Panc1 (cell line): ENCODE data around the gene SLC26A11. TPM values are rescaled to one million over a fixed set of nuclear protein-coding genes. Genes with fewer than 3 reads are reported as not detected.

Source experiments
- ATAC-seq: fragments of 200-7000 bp; cut with Tn5 transposase; 2 replicates; pipeline ENCODE4 v1.9.1; 2020; ENCODE audit warnings: mild to moderate bottlenecking, moderate library complexity
- BruUV-seq: library from RNA; stranded (reverse); fragments of 400-500 nt; replicated peaks from 2 replicates; lab custom pipeline; 2021; lab: Mats Ljungman, UMichigan
- CTCF ChIA-PET: fragments of 300-600 bp; sonication (Branson Sonifier 250); formaldehyde crosslinking; loops from one replicate; lab custom pipeline; 2022; ENCODE audit warnings: antibody characterized with exemption; lab: Charles Lee
- POLR2A ChIA-PET: fragments of 300-600 bp; sonication (Branson Sonifier 250); formaldehyde crosslinking; loops from one replicate; lab custom pipeline; 2022; ENCODE audit warnings: antibody characterized with exemption; lab: Charles Lee
- DNase-seq: peaks from one replicate; pipeline ENCODE4 v3.0.0-alpha.2; 2010; ENCODE audit warnings: low read depth, low spot score
- H3K27ac ChIP-seq: 2 replicates; pipeline ENCODE4 v1.5.1; 2011; ENCODE audit warnings: mild to moderate bottlenecking, low read length, inconsistent platforms
- H3K27me3 ChIP-seq: fragments of 200-500 bp; sonication (Bioruptor generic); 2 replicates; pipeline ENCODE4 v1.6.0; 2014; ENCODE audit warnings: low read length, inconsistent platforms; ENCODE audit not compliant: control insufficient read depth, insufficient read depth
- H3K36me3 ChIP-seq: fragments of 200-500 bp; sonication (Bioruptor generic); 2 replicates; pipeline ENCODE4 v1.5.1; 2014; ENCODE audit warnings: inconsistent platforms, mild to moderate bottlenecking, low read length, moderate library complexity; ENCODE audit not compliant: control insufficient read depth, insufficient read depth
- H3K4me1 ChIP-seq: 2 replicates; pipeline ENCODE4 v1.5.1; 2011; ENCODE audit warnings: inconsistent platforms, mild to moderate bottlenecking, low read length, moderate library complexity; ENCODE audit not compliant: control insufficient read depth, insufficient read depth
- H3K4me3 ChIP-seq, 2 experiments: 2 replicates each; pipeline ENCODE4 v1.5.1; 2011 to 2012; ENCODE audit warnings: low read depth in 2 of 2, low read length in 2 of 2, mild to moderate bottlenecking in 2 of 2, inconsistent platforms in 1 of 2, moderate library complexity in 1 of 2
- H3K9me3 ChIP-seq: fragments of 200-500 bp; sonication (Bioruptor generic); 2 replicates; pipeline ENCODE4 v1.5.1; 2014; ENCODE audit warnings: low read depth, mild to moderate bottlenecking, inconsistent platforms, low read length, moderate library complexity; ENCODE audit not compliant: control insufficient read depth, insufficient read depth
- CTCF ChIP-seq: fragments of 450-650 bp; IDR thresholded peaks from 2 replicates; pipeline ENCODE4 v1.5.1; 2017; ENCODE audit warnings: mild to moderate bottlenecking
- POLR2AphosphoS5 ChIP-seq: IDR thresholded peaks from 2 replicates; pipeline ENCODE4 v1.6.1; 2012; ENCODE audit warnings: mild to moderate bottlenecking, low read depth, low read length, moderate library complexity
- REST ChIP-seq, 2 experiments: IDR thresholded peaks; 2 replicates each; pipeline ENCODE4 v1.6.1; 2011 to 2012; ENCODE audit warnings: low read depth in 2 of 2, control low read depth in 1 of 2, low read length in 1 of 2, mild to moderate bottlenecking in 1 of 2, moderate library complexity in 1 of 2; ENCODE audit not compliant: insufficient read depth in 1 of 2
- SIN3A ChIP-seq: IDR thresholded peaks from 2 replicates; pipeline ENCODE4 v1.6.1; 2012; ENCODE audit warnings: low read depth, mild to moderate bottlenecking, low read length, moderate library complexity, borderline replicate concordance; ENCODE audit not compliant: insufficient read depth
- TCF7L2 ChIP-seq: IDR thresholded peaks from 2 replicates; pipeline ENCODE4 v1.6.1; 2011; ENCODE audit warnings: mild to moderate bottlenecking, low read depth, low read length, inconsistent platforms
- in situ Hi-C: cut with HindIII; loops from 2 replicates; pipeline ENCODE4 v1.10.0; 2016; ENCODE audit warnings: low sequenced_read_pairs, low pct_unique_long_range_greater_than_20kb
- intact Hi-C: fragments of 100-400 bp; cut with micrococcal nuclease; formaldehyde crosslinking; loops from one replicate; pipeline ENCODE4 v1.10.0; 2022; ENCODE audit not compliant: unreplicated experiment
- total RNA-seq: library from RNA; stranded (reverse); gene quantifications from one replicate; pipeline ENCODE4 v1.2.1, GENCODE V29; 2021; ENCODE audit not compliant: unreplicated experiment

Gene SLC26A11
- total RNA-seq, 1 experiment from 2014 or later, result 30.9 TPM

- H3K9me3 ChIP-seq, result no peaks in the 10 kb centered on the region
- TF ChIP-seq TCF7L2 (no peak), CTCF (no peak), POLR2AphosphoS5 (no peak), SIN3A (no peak), REST (IDR thresholded peaks at IDR 0.05; ENCODE audit: insufficient read depth in 1 of 2, low read depth in 2 of 2, low read length in 1 of 2) (no peak)
- no peaks in the 10 kb centered on the region for H3K36me3 ChIP-seq
- DNase-seq (no peak), ATAC-seq (no peak)
- no peaks in the 10 kb centered on the region; the same call in 1 of the 2 replicates for H3K4me1 ChIP-seq
- no TSS peak for BruUV-seq
- no peaks in the 10 kb centered on the region for H3K27me3 ChIP-seq
- intact Hi-C loops, result no loop called here
- ChIA-PET CTCF (no interaction called here), POLR2A (no interaction called here)
- no peak overlapping the region for H3K27ac ChIP-seq
- no peak overlapping the region for H3K4me3 ChIP-seq
- in situ Hi-C loops, result no loop called here
Measured at GRCh38 chr17:80269405-80269807, 49.2 kb downstream of the SLC26A11 start.

GRCh38 chr17:80270104-80270503 is 49.9 kb downstream of the SLC26A11 start:
- peak overlapping the region; percentile 49; the same call in 1 of the 2 replicates for H3K27ac ChIP-seq
- no peak for DNase-seq
- POLR2A ChIA-PET, result interaction anchor here (0.6 kb wide), 1 partner anchor 297 kb away, joined by 3 read pairs; no protein-coding TSS in a partner anchor
- H3K9me3 ChIP-seq, result no peaks in the 10 kb centered on the region
- no TSS peak for BruUV-seq
- intact Hi-C loops (no loop called here), in situ Hi-C loops (no loop called here)
- CTCF ChIA-PET, result no interaction called here
- H3K36me3 ChIP-seq, result no peaks in the 10 kb centered on the region
- ATAC-seq, result peak; percentile 31
- TF ChIP-seq POLR2AphosphoS5 (peak; percentile 22; the same call in 1 of the 2 replicates), CTCF (no peak), REST (IDR thresholded peaks at IDR 0.05; ENCODE audit: insufficient read depth in 1 of 2, low read depth in 2 of 2, low read length in 1 of 2) (no peak), SIN3A (no peak), TCF7L2 (no peak)
- H3K27me3 ChIP-seq, result no peaks in the 10 kb centered on the region
- no peak overlapping the region for H3K4me3 ChIP-seq
- no peaks in the 10 kb centered on the region; the same call in 1 of the 2 replicates for H3K4me1 ChIP-seq
